DMS153 (cell line): ENCODE data around the gene PAAF1.
"Not testable (repeated sequence)": the region's sequence is repeated elsewhere in the genome, so short reads cannot be mapped to it uniquely, and the experiment has no call there.

ENCODE experiments used
- DNase-seq: peaks from one replicate; lab custom pipeline; 2025; lab: John Stamatoyannopoulos, UW

PAAF1 gene

DNA sequence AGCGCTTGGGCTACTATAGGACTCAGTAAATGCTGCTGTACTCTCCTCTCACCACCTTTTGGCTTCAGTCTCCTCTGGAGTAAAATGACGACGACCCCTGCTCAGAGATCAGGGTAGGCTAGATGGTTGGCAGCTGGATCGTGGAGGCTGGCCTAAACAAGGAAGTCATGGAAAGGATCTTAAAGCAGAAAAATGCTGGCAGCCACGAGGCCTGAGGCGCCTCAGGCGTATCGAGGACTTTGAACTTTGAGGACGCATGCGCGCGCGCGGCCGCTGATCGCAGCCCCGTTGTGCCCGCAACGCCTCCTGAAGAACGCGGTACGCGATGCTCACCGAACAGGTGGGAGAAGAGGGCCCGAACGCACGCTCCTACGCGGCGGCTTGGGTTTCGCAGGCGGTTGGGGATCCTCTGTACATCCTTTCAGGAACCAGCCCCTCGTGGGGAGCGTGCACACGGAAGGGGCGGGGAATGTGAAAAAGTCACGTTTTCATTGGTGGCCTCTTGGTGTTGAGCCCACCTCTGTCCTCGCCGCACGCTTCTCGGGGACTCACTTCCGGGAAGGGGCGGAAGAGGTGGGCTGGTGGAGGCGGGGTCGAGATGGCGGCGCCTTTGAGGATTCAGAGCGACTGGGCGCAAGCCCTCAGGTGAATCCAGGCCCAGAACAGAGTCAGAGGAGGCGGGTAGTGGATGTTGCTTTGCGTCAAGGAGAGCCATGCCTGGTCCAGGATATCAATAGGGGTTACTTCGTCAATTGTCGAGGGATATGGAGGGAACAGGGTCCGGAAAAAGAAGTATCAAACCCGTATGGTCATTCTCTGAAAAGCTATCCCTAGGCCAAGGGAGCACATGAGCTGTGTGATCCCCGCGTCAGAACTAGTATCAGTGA, at the start of gene PAAF1, which contains the start of gene COA4:
TSS of gene PAAF1 (plus strand) at position 576 of the 887 bp plus-strand sequence. CDS start at position 599, 23 bp downstream.
TSS of gene COA4 (minus strand) at position 423 of the 887 bp plus-strand sequence. CDS start 3,468 bp downstream, outside the sequence.
- DNase-seq, result peak; percentile 97

DNA sequence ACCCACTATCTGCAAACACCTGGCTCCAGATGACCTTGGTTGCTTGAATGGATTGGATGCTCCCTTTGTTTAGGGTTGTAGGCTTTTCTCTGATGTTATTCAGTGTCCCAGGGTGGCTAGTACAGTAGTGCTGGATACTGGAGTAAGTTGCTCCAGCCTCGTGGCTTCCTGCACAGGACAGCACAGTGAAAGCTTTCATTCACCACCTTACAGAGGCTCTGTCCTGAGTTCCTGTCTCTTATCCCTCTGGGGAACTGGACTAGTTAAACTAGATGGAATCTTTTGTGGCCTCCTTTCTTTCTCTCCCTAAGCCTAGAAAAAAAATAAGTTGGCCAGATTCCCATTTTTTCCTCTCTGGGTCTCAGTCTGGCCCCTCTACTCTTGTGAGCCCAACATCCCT, 46.5 kb upstream of the PAAF1 start:
- no peak for DNase-seq

DNA sequence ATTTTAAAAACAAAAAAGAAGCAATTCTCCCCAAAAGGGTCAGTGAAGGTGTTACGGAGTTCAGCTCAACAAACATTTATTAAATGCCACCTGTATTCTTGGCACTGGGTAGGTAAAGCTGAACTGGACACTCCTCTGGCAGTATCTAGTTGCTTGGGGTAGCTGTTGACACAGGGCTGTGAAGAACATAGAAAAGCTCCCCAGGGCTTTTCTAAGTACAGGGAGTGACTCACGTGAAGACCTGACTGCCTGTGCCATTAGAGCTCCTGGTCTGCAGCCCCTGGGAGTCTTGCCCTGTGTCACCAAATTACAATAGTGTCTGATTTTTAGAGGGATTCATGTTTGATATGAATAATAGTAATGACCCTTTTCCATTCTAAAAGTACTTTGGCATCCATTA, 43.7 kb upstream of the PAAF1 start:
- DNase-seq, result no peak

GRCh38 chr11:73838443-73839122, 38.2 kb upstream of the PAAF1 start:
- no peak for DNase-seq

DNA sequence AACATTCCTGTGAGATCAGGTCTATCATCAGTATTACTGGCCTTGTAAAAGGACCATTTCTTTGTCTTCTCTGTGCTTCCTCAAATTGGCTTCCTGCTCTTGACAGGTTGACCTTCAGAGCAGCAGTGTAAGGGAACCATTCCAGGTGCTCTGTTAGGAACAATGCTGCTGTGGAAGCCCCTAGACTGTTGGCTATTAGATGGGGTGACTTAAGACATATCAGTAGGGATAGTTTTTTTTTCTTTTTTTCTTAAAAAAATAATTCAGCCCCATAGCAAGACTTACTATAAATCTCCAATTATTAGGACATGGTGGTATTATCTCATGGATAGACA, 37.7 kb upstream of the PAAF1 start:
- DNase-seq, result no peak

- DNase-seq, result no peak
Measured at GRCh38 chr11:73851046-73851764, 25.6 kb upstream of the PAAF1 start.

DNA sequence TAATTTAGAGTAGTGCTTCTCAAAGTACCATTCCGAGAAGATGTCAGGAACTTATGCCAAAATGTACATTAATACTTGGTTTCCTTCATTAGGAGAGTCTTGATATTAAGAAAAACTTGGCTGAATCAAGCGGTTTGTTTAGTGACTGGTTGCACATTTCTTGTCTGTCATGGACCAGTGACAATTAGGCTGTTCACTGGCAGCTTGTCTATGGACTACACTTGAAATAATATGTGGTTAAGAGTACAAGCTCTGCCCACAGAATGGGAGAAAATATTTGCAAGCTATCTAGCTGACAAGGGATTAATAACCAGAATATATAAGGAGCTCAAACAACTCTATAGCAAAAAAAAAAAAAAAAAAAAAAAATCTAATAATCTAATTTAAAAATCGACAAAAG, 24.8 kb upstream of the PAAF1 start:
- DNase-seq, result no peak

GRCh38 chr11:73854680-73855079, 22.1 kb upstream of the PAAF1 start:
- no peak for DNase-seq

GRCh38 chr11:73856031-73856567, 20.7 kb upstream of the PAAF1 start:
- DNase-seq, result no peak

DNA sequence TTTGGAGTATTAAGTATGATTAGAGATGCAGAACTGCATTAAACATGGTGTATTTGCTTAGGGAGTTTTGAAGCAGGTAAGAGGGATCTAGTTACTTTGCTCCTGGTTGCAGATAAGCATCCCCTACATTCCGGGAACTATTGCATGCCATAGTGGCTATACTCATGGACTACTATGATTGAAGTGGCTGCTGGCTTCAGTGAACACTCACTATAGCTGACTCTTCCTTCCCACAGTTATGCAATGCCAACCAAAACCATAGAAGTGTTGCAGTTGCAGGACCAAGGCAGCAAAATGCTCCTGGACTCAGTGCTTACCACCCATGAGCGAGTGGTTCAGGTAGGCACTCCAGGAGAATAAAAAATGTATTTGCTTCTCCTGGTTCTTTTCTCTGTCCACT, 17.1 kb upstream of the PAAF1 start:
- no peak for DNase-seq

GRCh38 chr11:73860202-73860601, 16.6 kb upstream of the PAAF1 start:
- no peak for DNase-seq

DNA sequence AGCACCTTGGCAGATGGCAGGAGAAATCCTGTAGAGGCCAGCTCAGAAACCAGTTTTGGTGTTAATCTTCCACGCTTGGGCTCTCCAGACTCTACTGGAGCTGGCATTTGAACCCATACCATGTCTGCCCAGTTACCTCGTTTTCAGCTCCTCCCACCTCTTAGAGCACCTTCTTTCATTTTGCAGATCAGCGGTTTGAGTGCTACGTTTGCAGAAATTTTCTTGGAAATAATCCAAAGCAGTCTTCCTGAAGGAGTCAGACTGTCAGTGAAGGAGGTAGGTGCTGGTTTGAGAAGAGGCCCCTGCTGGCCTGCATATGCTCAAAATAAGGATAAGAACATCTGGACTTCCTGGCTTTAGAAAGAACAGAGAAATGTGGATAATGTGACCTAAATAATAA, 13.8 kb upstream of the PAAF1 start:
- no peak for DNase-seq

GRCh38 chr11:73866095-73866579, 10.7 kb upstream of the PAAF1 start:
- no peak for DNase-seq

DNA sequence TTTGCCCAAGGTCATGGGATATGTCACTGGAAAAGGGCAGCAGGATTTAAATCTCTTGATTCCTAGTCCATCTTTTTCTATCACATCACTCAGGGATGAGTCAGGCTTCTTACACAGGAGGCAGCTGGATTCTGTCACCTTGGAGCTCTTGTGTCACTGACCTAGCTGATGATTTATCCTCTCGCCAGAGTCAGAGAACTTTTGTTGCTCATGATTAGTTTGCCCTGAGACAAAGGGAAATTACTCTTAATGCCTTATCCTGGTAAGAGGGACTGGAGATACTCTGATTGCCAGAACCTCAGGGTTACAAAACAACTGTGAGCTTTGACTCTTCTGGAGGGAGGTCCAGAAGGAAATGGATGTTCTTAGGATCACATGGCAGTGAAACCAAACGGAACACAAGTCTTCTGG, 10.2 kb upstream of the PAAF1 start:
- DNase-seq, result no peak

DNA sequence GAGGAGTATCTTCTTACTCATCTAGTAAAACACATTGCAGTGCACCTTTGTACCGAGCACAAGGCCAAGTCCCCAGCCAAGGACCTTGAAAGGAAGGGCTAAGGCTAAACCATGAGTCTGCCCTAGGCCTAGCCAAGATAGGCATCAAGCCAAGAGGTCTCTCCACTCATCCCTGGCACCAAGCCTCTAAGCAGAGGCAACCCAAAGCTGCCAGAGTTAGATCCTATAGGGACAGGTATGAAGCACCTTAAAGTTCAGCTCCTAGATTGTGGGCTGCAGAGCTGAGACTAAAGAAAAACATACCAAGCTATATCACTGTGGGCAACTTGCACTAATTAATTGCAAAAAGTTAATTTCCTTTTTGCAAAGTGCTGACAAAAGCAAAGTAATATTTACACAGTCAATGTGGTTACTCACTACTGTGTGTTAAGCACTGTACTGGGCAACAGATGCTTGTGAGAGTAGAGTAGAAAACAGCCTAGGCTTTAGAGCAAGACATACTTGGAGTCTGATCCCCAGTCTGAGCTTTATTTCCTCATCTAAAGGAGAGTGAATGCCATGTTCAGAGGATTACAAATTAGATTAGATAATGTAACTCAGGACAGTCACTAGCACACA, 7.4 kb upstream of the PAAF1 start:
- no peak for DNase-seq

- DNase-seq, result no peak
Measured at GRCh38 chr11:73870261-73870660, 6.5 kb upstream of the PAAF1 start.

DNA sequence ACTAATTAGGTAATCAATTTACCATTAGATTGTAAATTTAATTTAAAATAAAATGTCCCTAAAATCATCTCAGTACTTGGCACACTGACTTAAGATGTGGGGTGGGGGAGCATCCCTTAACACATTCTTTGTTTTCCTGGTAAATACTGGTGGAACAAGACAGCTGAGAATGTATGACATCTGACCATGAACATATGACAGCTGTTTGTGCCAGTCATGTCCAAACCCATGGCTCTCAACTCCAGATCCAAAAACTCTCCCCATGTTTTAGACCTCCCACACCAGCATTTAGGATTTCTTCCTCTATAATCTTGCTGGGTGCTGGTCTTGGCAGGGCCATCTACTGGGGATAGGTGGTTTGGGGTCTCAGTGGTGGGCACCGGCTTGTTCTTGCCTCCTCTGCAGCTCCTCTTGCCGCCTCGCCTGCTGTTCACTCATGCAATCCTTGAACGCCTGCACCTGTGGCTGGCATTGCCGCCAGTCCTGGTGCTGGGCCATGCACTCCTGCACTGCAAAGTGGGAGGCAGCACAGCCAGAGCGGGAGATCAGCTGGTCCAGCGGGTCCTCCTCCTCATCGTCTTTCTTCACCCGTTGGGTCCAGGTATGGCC, 3.9 kb upstream of the PAAF1 start:
- no peak for DNase-seq

GRCh38 chr11:73875380-73875779, 1.4 kb upstream of the PAAF1 start:
- no peak for DNase-seq

DNA sequence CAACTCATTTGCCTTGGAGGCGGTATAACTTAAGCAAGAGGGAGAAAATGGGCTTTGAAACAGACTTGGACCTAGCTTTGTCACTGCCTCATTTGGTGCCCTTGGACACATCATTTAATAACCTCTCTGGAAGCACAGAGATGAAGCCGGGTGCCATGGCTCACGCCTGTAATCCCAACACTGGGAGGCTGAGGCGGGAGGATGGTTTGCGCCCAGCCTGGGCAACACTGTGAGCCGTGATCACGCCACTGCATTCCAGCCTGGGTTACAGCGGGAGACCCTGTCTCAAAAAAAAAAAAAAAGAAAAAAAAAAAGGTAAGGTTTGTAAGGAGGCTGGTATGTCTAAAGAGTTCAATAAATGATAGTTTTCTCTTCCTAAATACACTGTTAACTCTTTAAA, 959 bp upstream of the PAAF1 start:
- DNase-seq, result no peak

GRCh38 chr11:73878771-73879170, 2.0 kb downstream of the PAAF1 start:
- no peak for DNase-seq

DNA sequence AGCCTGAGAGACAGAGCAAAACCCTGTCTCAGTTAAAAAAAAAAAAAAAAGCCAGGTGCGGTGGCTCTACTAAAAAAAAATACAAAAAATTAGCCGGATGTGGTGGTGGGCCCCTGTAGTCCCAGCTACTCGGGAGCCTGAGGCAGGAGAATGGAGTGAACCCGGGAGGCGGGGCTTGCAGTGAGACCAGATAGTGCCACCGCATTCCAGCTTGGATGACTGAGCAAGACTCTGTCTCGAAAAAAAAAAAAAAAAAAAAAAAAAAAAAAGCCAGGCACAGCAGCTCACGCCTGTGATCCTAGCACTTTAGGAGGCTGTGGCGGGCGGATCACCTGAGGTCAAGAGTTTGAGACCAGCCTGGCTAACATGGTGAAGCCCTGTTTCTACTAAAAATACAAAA, 3.6 kb downstream of the PAAF1 start:
- DNase-seq, result not testable (repeated sequence)
